Measurements from ENCODE around the gene TSPAN10. TPM values are rescaled to one million over a fixed set of nuclear protein-coding genes. Genes with fewer than 3 reads are reported as not detected.

The TSPAN10 gene
- total RNA-seq (2014; rRNA removed; shearing (Covaris generic)), result 1.7 and 2.2 TPM in 2 replicates

GRCh38 chr17:81636505-81637288 lies at the start of gene TSPAN10, which contains the start of gene NPLOC4:
TSPAN10 (plus strand) TSS chr17:81637196; CDS start chr17:81642413, 5,217 bp downstream.
NPLOC4 (minus strand) TSS chr17:81637112; CDS start chr17:81636930, 182 bp downstream.

DNA sequence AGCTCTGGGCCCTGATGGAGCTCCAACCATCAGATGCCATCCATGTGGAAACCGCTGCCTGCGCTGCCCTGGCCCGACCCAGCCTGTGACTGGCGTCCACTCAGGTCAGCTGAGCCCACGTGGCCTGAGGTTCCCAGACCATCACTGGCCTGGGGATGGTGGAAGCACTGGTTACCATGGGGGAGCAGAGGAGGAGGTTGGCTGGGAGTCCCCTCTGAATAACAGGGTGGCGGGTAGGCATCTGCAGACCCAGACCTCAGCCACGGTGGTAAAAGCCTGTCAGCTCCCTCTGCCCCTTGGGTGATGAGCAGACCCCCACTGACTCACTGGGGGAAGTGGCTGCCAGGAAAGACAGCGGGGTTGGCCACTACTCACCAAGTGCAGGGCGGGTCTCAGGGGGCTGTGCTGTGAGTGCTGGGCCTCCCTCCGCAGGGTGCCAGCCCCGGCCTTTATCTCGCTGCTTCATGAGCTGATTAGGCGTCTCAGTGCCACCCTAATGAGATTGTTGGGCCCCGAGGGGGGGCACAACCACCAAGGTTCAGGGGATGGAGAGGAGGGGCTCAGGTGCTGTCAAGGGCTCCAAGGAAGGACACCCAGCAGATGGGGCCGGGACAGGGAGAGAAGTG lies 19.2 kb downstream of the TSPAN10 start, which contains the start of gene PDE6G:
Gene PDE6G (minus strand): TSS at position 425 of the 626 bp plus-strand sequence. CDS start 3,237 bp downstream, outside the sequence.

DNA sequence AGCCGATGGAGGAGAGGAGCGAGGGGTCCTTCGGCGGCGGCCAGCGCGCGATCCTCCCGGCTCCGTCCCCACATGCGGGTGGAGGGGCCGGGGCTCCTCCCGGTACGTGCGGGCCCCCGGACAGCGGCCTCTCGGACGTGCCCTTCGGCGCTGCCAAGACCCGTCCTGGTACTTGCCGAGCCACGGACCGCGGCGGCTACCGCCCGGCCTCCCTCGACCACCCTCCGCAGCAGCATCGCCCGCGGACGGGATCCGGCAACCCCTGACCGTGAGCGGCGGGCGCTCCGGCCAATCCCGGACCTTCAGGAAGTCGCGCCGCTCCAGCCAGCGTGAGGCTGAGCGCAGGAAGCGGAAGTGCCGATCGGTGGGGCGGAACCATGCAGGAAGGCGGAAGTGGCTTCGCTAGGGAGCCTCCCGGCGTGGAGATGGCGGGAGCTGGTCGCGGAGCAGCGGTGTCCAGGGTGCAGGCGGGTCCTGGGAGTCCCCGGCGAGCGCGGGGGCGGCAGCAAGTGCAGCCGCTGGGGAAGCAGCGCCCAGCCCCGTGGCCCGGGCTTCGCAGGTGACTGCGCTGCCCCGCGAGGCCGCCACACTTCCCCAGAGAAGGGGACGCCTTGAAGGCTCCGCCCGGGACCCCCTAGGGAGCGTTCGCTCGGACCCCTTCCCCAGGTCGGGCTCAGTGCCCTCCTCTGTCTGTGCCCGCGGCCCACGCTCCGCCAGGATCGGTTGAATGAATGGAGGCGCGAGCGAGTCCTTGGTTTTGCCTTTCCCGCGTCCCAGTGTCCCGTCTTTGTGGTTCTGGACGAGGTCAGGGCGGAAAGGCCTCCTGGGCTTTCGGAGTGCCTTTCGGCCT lies 29.6 kb downstream of the TSPAN10 start, which contains the start of the genes CCDC137 and OXLD1:
Gene CCDC137 (plus strand): TSS at position 396 of the 850 bp plus-strand sequence. CDS start 30 bp downstream, at position 426.
Gene OXLD1 (minus strand): TSS at position 264 of the 850 bp plus-strand sequence. CDS start 28 bp downstream, at position 236.

DNA sequence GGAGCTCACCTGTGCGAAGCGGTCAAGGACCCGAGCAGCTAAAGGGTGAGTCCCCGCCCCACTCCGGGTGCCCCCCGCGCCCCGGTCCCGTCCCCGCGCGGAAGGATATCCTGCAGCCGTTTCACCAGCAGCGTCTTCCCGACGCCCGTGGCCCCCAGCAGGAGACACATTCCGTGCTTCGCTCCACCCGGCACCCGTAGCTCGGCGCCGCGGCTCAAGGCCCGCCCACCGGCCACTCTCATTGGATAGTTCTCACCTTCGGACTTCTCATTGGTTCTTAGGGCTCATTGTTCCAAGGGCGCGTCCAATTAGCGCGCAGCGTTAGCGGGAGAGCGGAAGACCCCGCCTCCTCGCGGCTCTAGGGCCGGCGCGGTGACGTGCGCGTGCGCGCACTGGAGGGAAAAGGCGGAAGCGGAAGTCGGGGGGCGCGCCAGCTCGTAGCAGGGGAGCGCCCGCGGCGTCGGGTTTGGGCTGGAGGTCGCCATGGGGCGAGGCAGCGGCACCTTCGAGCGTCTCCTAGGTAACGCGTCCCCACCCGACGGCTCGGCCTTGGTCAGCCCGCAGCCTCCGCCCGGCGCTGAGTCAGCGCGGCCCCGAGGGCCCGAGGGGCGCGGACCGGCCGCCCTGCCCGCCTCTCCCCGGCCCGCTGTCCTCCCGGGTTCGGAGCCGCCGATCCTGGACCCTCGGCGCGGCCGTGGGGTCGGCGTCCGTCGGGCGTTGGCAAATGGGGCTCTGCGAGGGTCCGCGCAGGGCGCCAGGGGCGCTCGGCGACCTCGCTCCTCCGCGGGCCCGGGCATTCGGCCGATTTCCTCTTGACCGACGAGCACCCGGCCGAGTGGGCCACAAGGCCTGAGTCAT lies 46.8 kb downstream of the TSPAN10 start, which contains the start of the genes ARL16 and HGS:
Gene ARL16 (minus strand): TSS at position 214 of the 858 bp plus-strand sequence. CDS start 44 bp downstream, at position 170.
Gene HGS (plus strand): TSS at position 428 of the 858 bp plus-strand sequence. CDS start 56 bp downstream, at position 484.

Small RNA genes lying within 50 kb of the gene (small RNA-seq; reads per million reads assigned to genes)
- gene MIR6786, result not detected

Other genes with a start within 250 kb of the TSPAN10 start
- 8.6 and 10.4 TPM in 2 replicates for gene BAHCC1, start 241.7 kb upstream of the TSPAN10 start, total RNA-seq (2014; rRNA removed; shearing (Covaris generic))
- 2,933 and 5,081 TPM in 2 replicates for gene ACTG1, start 124.4 kb upstream of the TSPAN10 start, total RNA-seq (2014; rRNA removed; shearing (Covaris generic))
- gene FSCN2, start 108.8 kb upstream of the TSPAN10 start, total RNA-seq (2014; rRNA removed; shearing (Covaris generic)), result 0.08 and 0.50 TPM in 2 replicates
- gene FAAP100, start 84.8 kb upstream of the TSPAN10 start, total RNA-seq (2014; rRNA removed; shearing (Covaris generic)), result 28.7 and 29.0 TPM in 2 replicates
- 46.8 and 62.1 TPM in 2 replicates for gene NPLOC4, start 84 bp upstream of the TSPAN10 start, total RNA-seq (2014; rRNA removed; shearing (Covaris generic))
- gene PDE6G, start 19.3 kb downstream of the TSPAN10 start, total RNA-seq (2014; rRNA removed; shearing (Covaris generic)), result 0.64 TPM in 1 of 2 replicates, not detected in the other
- gene OXLD1, start 29.4 kb downstream of the TSPAN10 start, total RNA-seq (2014; rRNA removed; shearing (Covaris generic)), result 93.6 and 127 TPM in 2 replicates
- gene CCDC137, start 29.5 kb downstream of the TSPAN10 start, total RNA-seq (2014; rRNA removed; shearing (Covaris generic)), result 56.2 and 57.7 TPM in 2 replicates
- 47.6 and 51.0 TPM in 2 replicates for gene ARL16, start 46.6 kb downstream of the TSPAN10 start, total RNA-seq (2014; rRNA removed; shearing (Covaris generic))
- 159 and 172 TPM in 2 replicates for gene HGS, start 46.8 kb downstream of the TSPAN10 start, total RNA-seq (2014; rRNA removed; shearing (Covaris generic))
- 42.8 and 60.5 TPM in 2 replicates for gene MRPL12, start 66.2 kb downstream of the TSPAN10 start, total RNA-seq (2014; rRNA removed; shearing (Covaris generic))
- gene SLC25A10, start 75.1 kb downstream of the TSPAN10 start, total RNA-seq (2014; rRNA removed; shearing (Covaris generic)), result 55.5 and 62.1 TPM in 2 replicates
- gene GCGR, start 167.0 kb downstream of the TSPAN10 start, total RNA-seq (2014; rRNA removed; shearing (Covaris generic)), result not detected in 2 replicates
- gene MCRIP1, start 196.1 kb downstream of the TSPAN10 start, total RNA-seq (2014; rRNA removed; shearing (Covaris generic)), result 73.0 and 96.0 TPM in 2 replicates
- 0.61 TPM in 1 of 2 replicates, not detected in the other for gene PPP1R27, start 197.9 kb downstream of the TSPAN10 start, total RNA-seq (2014; rRNA removed; shearing (Covaris generic))
- gene P4HB, start 223.3 kb downstream of the TSPAN10 start, total RNA-seq (2014; rRNA removed; shearing (Covaris generic)), result 716 and 811 TPM in 2 replicates
- gene ARHGDIA, start 234.1 kb downstream of the TSPAN10 start, total RNA-seq (2014; rRNA removed; shearing (Covaris generic)), result 229 and 255 TPM in 2 replicates